Progenitor cell of endocrine pancreas (in vitro differentiated cells): ENCODE results near the gene ITGB2. TPM values are rescaled to one million over a fixed set of nuclear protein-coding genes. Genes with fewer than 3 reads are reported as not detected.

Source experiments
- DNase-seq: peaks from one replicate; pipeline ENCODE4 v3.0.0; 2021; ENCODE audit warnings: low spot score; ENCODE audit not compliant: unreplicated experiment
- H3K27ac Mint-ChIP-seq: 2 replicates; pipeline ENCODE4 v1.8.0; 2021; ENCODE audit warnings: mild to moderate bottlenecking, moderate library complexity, mixed read lengths
- H3K27me3 Mint-ChIP-seq: 2 replicates; pipeline ENCODE4 v1.8.0; 2021; ENCODE audit warnings: mixed read lengths
- H3K36me3 Mint-ChIP-seq: 2 replicates; pipeline ENCODE4 v1.8.0; 2022; ENCODE audit warnings: mixed read lengths; ENCODE audit not compliant: insufficient read depth
- H3K4me1 Mint-ChIP-seq: 2 replicates; pipeline ENCODE4 v1.8.0; 2021; ENCODE audit warnings: low read depth, mixed read lengths
- H3K4me3 Mint-ChIP-seq: 2 replicates; pipeline ENCODE4 v1.8.0; 2021; ENCODE audit warnings: low read depth, mild to moderate bottlenecking, moderate library complexity, mixed read lengths
- H3K9me3 Mint-ChIP-seq: 2 replicates; pipeline ENCODE4 v1.8.0; 2021; ENCODE audit warnings: low read depth, mixed read lengths
- total RNA-seq: library from RNA; stranded (reverse); gene quantifications from 2 replicates; pipeline ENCODE4 v1.2.1, GENCODE V29; 2021
- TF ChIP-seq, protein P1 (sequence below): fragments of 200-600 bp; sonication (generic); IDR thresholded peaks from one replicate; pipeline ENCODE4 v1.5.0; 2021; ENCODE audit warnings: antibody characterized with exemption, mild to moderate bottlenecking; ENCODE audit not compliant: unreplicated experiment

ITGB2 gene
- total RNA-seq, 1 donor from 2014 or later, result 0.41 TPM

DNA sequence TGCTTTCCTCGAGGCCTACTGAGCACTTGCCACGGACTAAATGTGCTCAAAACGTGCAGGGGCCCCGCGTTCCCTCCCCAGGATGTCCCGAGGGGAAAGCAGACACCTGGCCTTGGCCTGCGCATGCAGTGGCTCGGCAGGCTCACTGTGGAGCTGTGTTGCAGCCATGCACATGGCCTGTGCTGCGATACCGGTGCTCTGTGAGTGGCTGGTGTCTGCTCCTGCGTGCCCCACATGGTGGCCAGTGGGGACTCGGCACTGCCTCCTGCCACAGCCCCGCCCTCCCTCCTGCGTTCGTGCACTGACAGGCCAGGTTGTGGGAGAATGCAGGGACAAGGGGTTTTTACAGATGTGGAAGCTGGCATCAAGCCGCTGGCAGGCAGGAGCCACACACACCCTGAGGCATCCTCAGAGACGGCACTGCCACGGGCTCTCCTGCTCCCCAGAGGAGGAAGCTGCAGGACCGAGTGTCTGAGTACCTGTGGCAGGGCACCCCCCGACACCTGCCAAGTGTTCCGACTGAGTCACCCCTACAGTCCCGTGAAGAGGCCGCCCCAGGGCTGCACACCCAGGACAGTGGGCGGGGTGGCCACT lies 30.3 kb downstream of the ITGB2 start:
- Mint-ChIP-seq H3K27ac (no peak overlapping the region), H3K9me3 (no peaks in the 10 kb centered on the region), H3K4me3 (no peak overlapping the region), H3K36me3 (no peaks in the 10 kb centered on the region), H3K27me3 (peaks cover 13% of the 10 kb centered on the region), H3K4me1 (no peaks in the 10 kb centered on the region)
- TF ChIP-seq, protein P1, sequence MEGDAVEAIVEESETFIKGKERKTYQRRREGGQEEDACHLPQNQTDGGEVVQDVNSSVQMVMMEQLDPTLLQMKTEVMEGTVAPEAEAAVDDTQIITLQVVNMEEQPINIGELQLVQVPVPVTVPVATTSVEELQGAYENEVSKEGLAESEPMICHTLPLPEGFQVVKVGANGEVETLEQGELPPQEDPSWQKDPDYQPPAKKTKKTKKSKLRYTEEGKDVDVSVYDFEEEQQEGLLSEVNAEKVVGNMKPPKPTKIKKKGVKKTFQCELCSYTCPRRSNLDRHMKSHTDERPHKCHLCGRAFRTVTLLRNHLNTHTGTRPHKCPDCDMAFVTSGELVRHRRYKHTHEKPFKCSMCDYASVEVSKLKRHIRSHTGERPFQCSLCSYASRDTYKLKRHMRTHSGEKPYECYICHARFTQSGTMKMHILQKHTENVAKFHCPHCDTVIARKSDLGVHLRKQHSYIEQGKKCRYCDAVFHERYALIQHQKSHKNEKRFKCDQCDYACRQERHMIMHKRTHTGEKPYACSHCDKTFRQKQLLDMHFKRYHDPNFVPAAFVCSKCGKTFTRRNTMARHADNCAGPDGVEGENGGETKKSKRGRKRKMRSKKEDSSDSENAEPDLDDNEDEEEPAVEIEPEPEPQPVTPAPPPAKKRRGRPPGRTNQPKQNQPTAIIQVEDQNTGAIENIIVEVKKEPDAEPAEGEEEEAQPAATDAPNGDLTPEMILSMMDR, result no peak
- no peak for DNase-seq

DNA sequence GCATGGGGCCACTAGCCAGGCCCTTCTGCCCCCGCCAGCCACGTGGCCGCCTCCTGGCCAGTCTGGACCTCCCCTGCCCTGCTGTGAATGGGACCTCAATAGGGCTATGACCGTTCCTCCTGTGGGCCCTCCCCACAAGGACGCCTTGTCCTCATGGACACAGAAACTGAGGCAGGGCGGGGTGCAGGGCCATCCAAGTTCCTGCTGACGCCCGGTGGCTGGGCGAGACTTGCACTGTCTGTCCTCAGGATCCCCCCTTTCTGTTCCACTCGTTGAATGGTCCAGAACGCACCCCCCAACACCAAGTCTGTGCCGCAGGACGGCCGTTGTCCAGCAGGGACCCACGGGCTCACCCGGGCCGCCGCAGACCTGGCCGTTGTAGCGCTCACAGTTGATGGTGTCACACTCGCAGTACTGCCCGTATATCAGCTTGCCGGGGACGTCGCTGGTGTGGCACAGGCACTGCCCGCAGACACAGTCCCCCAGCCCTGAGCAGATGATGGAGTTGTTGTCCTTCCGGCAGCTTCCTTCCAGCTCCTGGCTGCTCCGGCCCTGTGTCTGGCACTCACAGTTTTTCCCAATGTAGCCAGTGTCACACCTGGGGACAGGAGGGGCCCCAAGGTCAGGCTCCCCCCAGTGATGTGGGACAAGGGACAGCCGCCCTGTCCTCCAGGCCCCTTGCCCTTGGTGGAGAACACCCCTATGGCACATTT lies 30.9 kb downstream of the ITGB2 start:
- no peak for DNase-seq
- no peaks in the 10 kb centered on the region for H3K9me3 Mint-ChIP-seq
- TF ChIP-seq, protein P1, result no peak
- H3K27me3 Mint-ChIP-seq, result peaks cover 13% of the 10 kb centered on the region
- no peaks in the 10 kb centered on the region for H3K36me3 Mint-ChIP-seq
- no peaks in the 10 kb centered on the region for H3K4me1 Mint-ChIP-seq
- H3K4me3 Mint-ChIP-seq, result no peak overlapping the region
- H3K27ac Mint-ChIP-seq, result no peak overlapping the region

DNA sequence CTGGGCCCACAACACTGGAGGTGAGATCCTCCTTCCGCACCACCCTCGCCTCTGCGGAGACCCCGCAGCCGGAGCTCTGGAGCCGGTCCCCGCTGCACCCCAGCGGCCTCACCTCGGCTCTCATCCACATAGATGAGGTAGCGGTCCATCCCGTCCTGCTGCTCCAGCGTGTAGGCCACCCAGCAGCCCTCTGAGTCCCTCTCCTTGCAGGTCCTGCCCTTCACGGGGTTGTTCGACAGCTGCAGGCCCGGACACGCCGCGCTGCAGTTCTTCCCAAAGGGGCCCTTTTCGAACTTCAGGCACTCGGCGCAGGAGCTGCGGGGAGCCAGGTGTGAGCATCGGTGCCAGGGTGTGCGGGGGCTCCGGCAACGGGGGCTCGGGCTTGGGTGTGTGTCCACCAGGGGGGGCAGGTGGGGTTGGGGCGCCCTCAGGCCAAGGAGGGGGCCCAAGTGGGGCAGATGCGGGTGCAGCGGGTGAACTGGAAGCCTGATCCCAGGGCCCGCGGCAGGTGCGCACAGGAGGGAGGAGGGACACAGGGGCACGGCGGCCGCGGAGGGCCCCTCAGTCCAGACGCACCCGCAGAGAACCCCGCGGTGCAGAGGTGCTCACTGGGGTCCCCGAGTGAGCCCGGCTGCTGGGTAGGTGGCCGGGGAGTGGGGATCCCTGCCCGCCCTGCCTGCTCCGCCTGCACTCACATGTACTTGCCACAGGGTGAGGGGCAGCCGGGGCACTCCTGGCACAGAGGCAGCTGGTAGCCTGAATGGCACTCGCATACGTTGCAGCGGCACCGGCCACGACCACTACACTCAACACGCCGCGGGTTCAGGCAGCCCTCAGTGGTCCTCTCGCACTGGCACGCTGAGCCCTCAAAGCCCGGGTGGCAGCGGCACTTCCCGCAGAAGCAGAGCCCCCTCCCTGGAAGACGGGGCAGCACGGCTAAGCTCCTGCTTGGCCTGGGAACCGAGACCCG lies 31.8 kb downstream of the ITGB2 start:
- H3K4me1 Mint-ChIP-seq, result no peaks in the 10 kb centered on the region
- H3K27me3 Mint-ChIP-seq, result peaks cover 12% of the 10 kb centered on the region
- H3K4me3 Mint-ChIP-seq, result no peak overlapping the region
- H3K9me3 Mint-ChIP-seq, result no peaks in the 10 kb centered on the region
- TF ChIP-seq, protein P1, result no peak
- DNase-seq, result no peak
- H3K27ac Mint-ChIP-seq, result no peak overlapping the region
- H3K36me3 Mint-ChIP-seq, result no peaks in the 10 kb centered on the region

DNA sequence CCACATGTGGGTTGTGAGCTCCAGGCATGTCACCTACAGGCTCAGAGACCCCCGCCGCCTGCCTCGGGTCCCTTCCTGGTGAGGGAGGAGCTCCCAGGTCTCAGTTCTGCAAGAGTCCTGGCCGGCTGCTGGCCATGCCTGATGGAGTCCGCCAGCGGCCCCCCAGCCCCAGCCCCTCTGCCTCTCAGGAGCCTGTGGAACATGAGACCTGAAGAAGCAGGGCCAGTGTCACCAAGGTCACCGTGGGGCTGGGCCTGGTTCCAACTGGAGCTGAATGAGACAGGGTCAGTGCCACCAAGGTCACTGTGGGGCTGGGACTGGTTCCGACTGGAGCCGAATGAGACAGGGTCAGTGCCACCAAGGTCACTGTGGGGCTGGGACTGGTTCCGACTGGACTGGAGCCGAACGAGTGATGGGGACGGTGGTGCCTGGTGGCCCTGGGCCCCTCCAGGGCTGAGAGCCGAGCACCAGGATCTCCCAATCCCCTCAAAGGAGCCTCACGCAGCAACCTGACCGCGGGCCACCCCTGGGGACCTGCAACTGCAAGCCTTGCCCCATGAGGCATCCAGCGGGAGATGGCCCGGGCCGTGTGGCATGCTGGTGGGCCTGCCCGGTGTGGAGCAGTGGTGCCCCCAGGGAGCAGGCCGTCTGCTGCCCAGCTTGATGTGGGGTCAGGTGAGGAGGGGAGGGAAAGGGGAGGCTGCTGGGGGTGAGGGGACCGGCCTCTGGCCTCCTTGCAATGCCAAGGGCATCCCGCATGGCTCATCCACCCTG lies 32.7 kb downstream of the ITGB2 start:
- no peak overlapping the region for H3K4me3 Mint-ChIP-seq
- H3K9me3 Mint-ChIP-seq, result no peaks in the 10 kb centered on the region
- H3K27ac Mint-ChIP-seq, result no peak overlapping the region
- H3K36me3 Mint-ChIP-seq, result no peaks in the 10 kb centered on the region
- DNase-seq, result no peak
- no peaks in the 10 kb centered on the region for H3K4me1 Mint-ChIP-seq
- peaks cover 5% of the 10 kb centered on the region for H3K27me3 Mint-ChIP-seq
- TF ChIP-seq, protein P1, result no peak
